Lower leg skin (tissue), 4 donors: Measurements from ENCODE around the gene DOCK9. TPM values are rescaled to one million over a fixed set of nuclear protein-coding genes. Genes with fewer than 3 reads are reported as not detected.

Experiments
- DNase-seq, 2 donors: peaks; one replicate each; pipeline ENCODE4 v3.0.0-alpha.2; 2019; ENCODE audit warnings: low spot score in 2 of 2
- H3K4me3 ChIP-seq: fragments of 200-600 bp; sonication (generic); 2 replicates; pipeline ENCODE4 v1.5.1; 2017; ENCODE audit warnings: mild to moderate bottlenecking, low read depth; ENCODE audit not compliant: poor library complexity, severe bottlenecking
- POLR2A ChIP-seq, 2 donors: fragments of 450-650 bp; IDR thresholded peaks; one replicate each; pipeline ENCODE4 v1.6.1; 2016 to 2017; ENCODE audit warnings: antibody characterized with exemption in 2 of 2, mild to moderate bottlenecking in 1 of 2, moderate library complexity in 1 of 2
- WGBS, 2 donors: methylation state at CpG; one replicate each; pipeline ENCODE4 v1.1.5; 2018; 5-methylcytosine and 5-hydroxymethylcytosine counted together
- intact Hi-C: fragments of 100-400 bp; cut with DNase I; formaldehyde crosslinking; loops from one replicate; pipeline ENCODE4 v1.15.0; 2023; ENCODE audit warnings: low total_unique reads
- total RNA-seq, 4 donors: library from RNA; depleted of rRNA; stranded (reverse); fragments of >200 nt; gene quantifications; one replicate each; pipeline ENCODE4 v1.1.0, GENCODE V29; 2016
- TF ChIP-seq, protein P1 (sequence below), 3 donors: fragments of 450-650 bp; IDR thresholded peaks; one replicate each; pipeline ENCODE4 v1.5.1; 2016; ENCODE audit warnings: antibody characterized with exemption in 3 of 3, mild to moderate bottlenecking in 3 of 3, moderate library complexity in 2 of 3

DOCK9 gene
- total RNA-seq, 4 donors from 2014 or later, result 189 to 292 (median 271) TPM

DNA sequence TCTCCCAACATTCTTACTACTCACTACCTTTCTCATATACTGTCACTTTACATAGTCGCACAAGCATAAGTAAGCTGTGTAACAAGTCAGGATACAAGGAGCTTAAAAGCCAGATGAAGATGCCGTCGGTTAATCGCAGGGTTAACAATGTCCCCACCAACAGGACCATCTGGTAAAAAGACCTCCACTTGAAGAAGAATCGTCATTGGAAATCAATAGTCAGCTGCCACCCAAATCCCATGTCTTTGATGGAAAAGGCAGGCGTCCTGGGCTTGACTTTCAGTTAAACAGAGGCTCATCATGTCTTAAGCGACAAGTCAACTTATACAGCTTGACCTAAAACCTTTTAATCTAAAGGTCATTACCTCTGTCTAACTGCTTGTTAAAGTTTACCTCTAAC, 27.2 kb downstream of the DOCK9 start:
- DNase-seq, result peak in 1 of 2 donors; percentile 21
- no peak for TF ChIP-seq POLR2A (IDR thresholded peaks at IDR 0.05)
- TF ChIP-seq, protein P1, sequence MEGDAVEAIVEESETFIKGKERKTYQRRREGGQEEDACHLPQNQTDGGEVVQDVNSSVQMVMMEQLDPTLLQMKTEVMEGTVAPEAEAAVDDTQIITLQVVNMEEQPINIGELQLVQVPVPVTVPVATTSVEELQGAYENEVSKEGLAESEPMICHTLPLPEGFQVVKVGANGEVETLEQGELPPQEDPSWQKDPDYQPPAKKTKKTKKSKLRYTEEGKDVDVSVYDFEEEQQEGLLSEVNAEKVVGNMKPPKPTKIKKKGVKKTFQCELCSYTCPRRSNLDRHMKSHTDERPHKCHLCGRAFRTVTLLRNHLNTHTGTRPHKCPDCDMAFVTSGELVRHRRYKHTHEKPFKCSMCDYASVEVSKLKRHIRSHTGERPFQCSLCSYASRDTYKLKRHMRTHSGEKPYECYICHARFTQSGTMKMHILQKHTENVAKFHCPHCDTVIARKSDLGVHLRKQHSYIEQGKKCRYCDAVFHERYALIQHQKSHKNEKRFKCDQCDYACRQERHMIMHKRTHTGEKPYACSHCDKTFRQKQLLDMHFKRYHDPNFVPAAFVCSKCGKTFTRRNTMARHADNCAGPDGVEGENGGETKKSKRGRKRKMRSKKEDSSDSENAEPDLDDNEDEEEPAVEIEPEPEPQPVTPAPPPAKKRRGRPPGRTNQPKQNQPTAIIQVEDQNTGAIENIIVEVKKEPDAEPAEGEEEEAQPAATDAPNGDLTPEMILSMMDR (IDR thresholded peaks at IDR 0.05), result no peak
- no peak overlapping the region for H3K4me3 ChIP-seq

DNA sequence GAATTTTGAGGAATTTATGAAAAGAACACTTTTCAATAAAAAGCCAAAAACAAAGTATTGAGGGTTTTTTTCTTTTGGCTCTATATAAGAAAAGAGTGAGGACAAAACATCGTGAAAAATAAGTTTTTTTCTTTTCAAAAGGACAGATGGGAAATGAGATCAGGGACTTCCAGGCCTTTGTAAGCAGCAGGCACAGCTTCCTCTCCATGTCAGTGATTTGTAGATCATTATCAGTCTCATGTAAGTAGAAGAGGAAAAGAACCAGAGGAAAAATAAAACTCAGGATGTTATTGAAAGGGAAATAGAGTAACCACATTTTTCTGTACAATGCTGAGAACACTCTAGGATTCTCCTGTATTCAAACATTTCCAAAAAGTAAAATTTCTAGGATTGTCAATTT, 29.9 kb downstream of the DOCK9 start:
- no peak for DNase-seq
- TF ChIP-seq, protein P1 (IDR thresholded peaks at IDR 0.05), result no peak
- TF ChIP-seq POLR2A (IDR thresholded peaks at IDR 0.05), result no peak
- WGBS, 2 donors, result 25% methylated on average over 1 of the region's 1 CpG
- intact Hi-C loops, result no loop called here
- H3K4me3 ChIP-seq, result no peak overlapping the region

More for the DNA sequence above, 27.2 kb downstream of the DOCK9 start:
- 92 to 97% methylated on average over 7 of the region's 7 CpGs for WGBS, 2 donors
- intact Hi-C loops, result no loop called here

DNA sequence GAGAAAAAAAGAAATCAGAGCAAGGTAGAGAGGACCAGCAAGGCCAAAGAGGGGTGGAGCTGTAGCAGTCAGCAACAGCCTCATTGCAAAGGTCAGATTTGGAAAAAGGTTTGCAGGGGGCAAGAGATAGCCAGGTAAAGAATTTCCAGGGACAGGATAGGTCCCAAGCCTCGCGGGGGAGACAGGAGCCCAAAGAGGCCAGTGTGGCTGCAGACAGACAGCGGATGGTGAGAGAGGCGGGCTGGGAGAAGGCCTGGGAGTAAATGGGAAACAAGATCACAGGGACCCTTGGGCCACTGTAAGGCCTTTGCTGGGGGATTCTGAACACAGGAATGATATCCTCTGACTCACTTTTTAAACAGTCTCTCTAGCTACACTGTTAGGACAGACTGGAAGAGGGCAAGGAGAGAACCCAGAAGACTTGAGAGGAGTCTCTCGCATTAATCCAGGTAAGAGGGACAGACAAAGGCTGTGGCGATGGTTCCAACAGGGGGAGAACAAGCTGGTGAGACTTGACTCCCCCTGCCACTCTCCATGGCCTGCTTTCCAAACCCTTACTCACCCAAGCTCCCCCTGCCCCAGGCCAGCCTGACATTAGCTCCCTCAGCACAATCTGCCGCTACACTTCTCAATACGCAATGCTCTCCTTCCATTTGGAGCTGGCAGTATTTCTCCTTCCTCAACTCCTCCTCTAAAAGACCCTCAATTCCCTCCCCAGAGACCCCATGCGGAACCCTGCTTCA, 31.8 kb downstream of the DOCK9 start:
- DNase-seq, result peak in 1 of 2 donors; percentile 68
- WGBS, 2 donors, result 95 to 97% methylated on average over 9 of the region's 9 CpGs
- TF ChIP-seq POLR2A (IDR thresholded peaks at IDR 0.05), result no peak
- TF ChIP-seq, protein P1 (IDR thresholded peaks at IDR 0.05), result no peak
- no peak overlapping the region for H3K4me3 ChIP-seq
- intact Hi-C loops, result no loop called here

DNA sequence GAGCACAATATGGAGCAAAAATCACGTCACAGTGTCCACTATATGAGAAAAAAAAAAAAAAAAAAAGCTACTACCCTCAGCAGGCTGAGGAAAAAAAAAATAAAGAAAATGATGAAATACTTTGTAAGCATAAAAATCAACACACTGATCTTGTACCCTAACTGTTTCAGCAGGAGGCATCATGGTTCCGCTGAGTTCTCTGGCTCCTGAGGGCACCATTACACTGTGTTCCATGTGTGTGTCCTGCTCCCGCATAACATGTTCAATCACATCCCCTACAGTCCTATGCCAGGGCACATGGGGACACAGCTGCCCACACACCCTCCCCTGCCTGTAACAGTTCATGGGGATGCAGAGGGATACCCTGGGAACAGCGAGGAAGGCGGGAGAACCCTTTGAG, 33.5 kb downstream of the DOCK9 start:
- intact Hi-C loops, result no loop called here
- 80 to 90% methylated on average over 5 of the region's 5 CpGs for WGBS, 2 donors
- DNase-seq, result no peak
- no peak for TF ChIP-seq POLR2A (IDR thresholded peaks at IDR 0.05)
- TF ChIP-seq, protein P1 (IDR thresholded peaks at IDR 0.05), result no peak
- no peak overlapping the region for H3K4me3 ChIP-seq

DNA sequence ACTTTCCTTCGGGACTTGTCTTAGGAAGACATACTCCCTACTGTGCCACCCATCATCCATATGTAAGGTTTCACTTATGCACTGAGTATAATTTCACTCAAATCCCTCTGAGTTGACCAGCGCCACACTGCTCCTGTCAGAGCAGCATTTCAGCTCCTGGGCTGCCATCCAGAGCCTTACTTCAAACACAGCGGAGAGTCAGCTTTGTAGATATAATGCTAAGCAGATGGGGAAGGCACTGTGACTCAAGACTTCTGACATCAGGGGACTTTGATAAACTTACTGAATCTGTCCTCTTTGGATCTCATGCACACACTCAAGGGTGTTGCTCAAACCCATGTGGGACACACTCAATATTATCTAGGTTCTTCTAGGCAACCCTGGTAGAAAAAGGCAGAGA, 34.9 kb downstream of the DOCK9 start:
- WGBS, 2 donors, result 81 to 84% methylated on average over 3 of the region's 3 CpGs
- intact Hi-C loops, result no loop called here
- DNase-seq, result peak in 1 of 2 donors; percentile 54
- no peak for TF ChIP-seq POLR2A (IDR thresholded peaks at IDR 0.05)
- TF ChIP-seq, protein P1 (IDR thresholded peaks at IDR 0.05), result no peak
- no peak overlapping the region for H3K4me3 ChIP-seq

DNA sequence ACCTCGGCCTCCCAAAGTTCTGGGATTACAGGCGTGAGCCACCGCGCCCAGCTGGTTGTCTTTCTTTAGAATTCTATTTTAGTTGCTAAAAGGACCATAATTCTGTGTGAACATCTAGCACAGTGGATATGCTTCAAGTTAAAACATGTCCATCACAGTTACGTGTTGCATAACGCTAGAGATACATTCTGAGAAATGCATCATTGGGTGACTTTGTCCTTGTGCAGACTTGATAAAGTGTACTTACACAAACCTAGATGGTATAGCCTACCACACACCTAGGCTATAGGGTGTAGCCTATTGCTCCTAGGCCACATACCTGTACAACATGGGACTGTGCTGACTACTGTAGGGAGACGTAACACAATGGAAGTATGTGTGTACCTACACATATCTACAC, 35.4 kb downstream of the DOCK9 start:
- DNase-seq, result no peak
- 80 to 86% methylated on average over 7 of the region's 7 CpGs for WGBS, 2 donors
- intact Hi-C loops, result no loop called here
- no peak overlapping the region for H3K4me3 ChIP-seq
- TF ChIP-seq, protein P1 (IDR thresholded peaks at IDR 0.05), result no peak
- TF ChIP-seq POLR2A (IDR thresholded peaks at IDR 0.05), result no peak
